ENCODE measurements around the gene COA3. TPM values are rescaled to one million over a fixed set of nuclear protein-coding genes. Genes with fewer than 3 reads are reported as not detected.

COA3 gene
- total and polyA plus RNA-seq, 2 experiments from 2014 or later = 84.1 to 275 TPM

- DNase-seq (ENCODE audit: low read depth in 1 of 2, low spot score in 1 of 2) = peak in 1 of 2 donors; percentile 81
- Histone ChIP-seq H3K27ac (no peak overlapping the region), H3K27me3 (peaks cover 42% of the 10 kb centered on the region), H3K4me3 (no peak overlapping the region), H3K4me1 (ENCODE audit: low read depth) (no peaks in the 10 kb centered on the region), H3K36me3 (peaks cover 7% of the 10 kb centered on the region), H3K9me3 (ENCODE audit: low read depth) (no peaks in the 10 kb centered on the region)
- no peak for TF ChIP-seq CTCF (IDR thresholded peaks at IDR 0.05; ENCODE audit: low read depth, low read length)
These were observed 15.3 kb downstream of the COA3 start for GRCh38 chr17:42783062-42783790.

- TF ChIP-seq CTCF (IDR thresholded peaks at IDR 0.05; ENCODE audit: low read depth, low read length) = no peak
- no peaks in the 10 kb centered on the region for H3K9me3 ChIP-seq (ENCODE audit: low read depth)
- no peak overlapping the region for H3K4me3 ChIP-seq
- peaks cover 42% of the 10 kb centered on the region for H3K27me3 ChIP-seq
- DNase-seq (ENCODE audit: low read depth in 1 of 2, low spot score in 1 of 2) = no peak
- no peak overlapping the region for H3K27ac ChIP-seq
- H3K36me3 ChIP-seq = peaks cover 11% of the 10 kb centered on the region
- no peaks in the 10 kb centered on the region for H3K4me1 ChIP-seq (ENCODE audit: low read depth)
These were observed 16.1 kb downstream of the COA3 start for GRCh38 chr17:42782166-42783061.

GRCh38 chr17:42781639-42782165, 16.8 kb downstream of the COA3 start:
- Histone ChIP-seq H3K4me3 (no peak overlapping the region), H3K9me3 (ENCODE audit: low read depth) (no peaks in the 10 kb centered on the region), H3K27me3 (peaks cover 40% of the 10 kb centered on the region), H3K36me3 (peaks cover 11% of the 10 kb centered on the region), H3K4me1 (ENCODE audit: low read depth) (no peaks in the 10 kb centered on the region), H3K27ac (no peak overlapping the region)
- DNase-seq (ENCODE audit: low read depth in 1 of 2, low spot score in 1 of 2) = no peak
- TF ChIP-seq CTCF (IDR thresholded peaks at IDR 0.05; ENCODE audit: low read depth, low read length) = no peak

- Histone ChIP-seq H3K27ac (no peak overlapping the region), H3K9me3 (ENCODE audit: low read depth) (no peaks in the 10 kb centered on the region), H3K4me1 (ENCODE audit: low read depth) (no peaks in the 10 kb centered on the region), H3K36me3 (peaks cover 14% of the 10 kb centered on the region), H3K27me3 (peaks cover 37% of the 10 kb centered on the region), H3K4me3 (peak overlapping the region; percentile 50)
- no peak for TF ChIP-seq CTCF (IDR thresholded peaks at IDR 0.05; ENCODE audit: low read depth, low read length)
- DNase-seq (ENCODE audit: low read depth in 1 of 2, low spot score in 1 of 2) = peak in 1 of 2 donors; percentile 26
These were observed 17.5 kb downstream of the COA3 start for GRCh38 chr17:42780851-42781638.
